ENCODE data around the gene FAM180A.

FAM180A gene

DNA sequence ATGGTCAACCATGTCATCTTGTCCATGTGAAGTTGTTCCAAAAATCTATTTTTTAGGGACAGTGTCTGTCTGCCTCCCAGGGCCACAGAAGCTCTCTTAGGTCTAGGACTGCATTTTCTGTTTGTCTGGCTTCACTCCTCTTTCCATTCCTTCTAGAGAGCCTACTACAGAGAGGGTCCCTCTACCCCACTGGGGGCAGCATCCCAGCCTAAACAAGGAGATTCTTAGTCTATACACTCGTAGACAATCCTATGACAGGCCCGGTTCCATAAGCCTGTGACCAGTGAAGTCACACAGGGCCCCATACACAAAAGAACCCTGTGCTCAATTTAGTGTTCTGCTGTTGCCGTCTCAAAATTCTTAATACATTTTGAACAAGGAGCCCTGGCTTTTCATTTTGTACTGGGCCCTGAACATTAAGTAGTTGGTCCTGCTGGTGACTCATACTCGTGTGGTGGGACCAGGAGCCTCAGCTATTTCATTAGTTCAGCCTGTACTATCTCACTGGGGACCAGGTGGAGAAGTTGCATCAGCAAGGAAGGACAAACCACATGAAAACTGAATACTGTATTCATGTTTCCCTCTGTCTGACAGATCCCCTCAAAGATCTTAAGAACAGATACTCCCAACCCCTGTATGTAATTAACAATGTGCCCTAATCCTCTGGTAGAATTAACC is 23.5 kb upstream of the FAM180A start:
- DNase-seq (ENCODE audit: low read depth in 2 of 2), result no peak

DNA sequence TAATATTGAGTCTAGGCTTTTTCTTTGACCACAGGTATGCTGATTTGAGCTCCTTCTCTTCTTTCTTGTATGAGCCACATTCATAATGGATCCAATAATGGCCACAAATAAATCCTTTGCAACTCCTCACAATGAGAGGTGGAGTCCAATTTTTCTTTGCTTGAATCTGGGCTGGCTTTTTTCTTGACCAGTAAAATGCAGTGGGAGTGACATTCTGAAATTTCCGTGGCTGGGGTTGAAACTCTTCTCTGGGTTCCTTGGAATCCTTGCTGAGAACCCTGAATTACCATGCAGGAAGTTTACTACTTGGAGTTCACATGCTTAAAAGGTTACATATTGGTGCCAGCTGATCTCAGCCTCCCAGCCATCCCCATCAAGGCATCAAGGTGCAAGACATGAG is 22.4 kb upstream of the FAM180A start:
- no peak for DNase-seq (ENCODE audit: low read depth in 2 of 2)

DNA sequence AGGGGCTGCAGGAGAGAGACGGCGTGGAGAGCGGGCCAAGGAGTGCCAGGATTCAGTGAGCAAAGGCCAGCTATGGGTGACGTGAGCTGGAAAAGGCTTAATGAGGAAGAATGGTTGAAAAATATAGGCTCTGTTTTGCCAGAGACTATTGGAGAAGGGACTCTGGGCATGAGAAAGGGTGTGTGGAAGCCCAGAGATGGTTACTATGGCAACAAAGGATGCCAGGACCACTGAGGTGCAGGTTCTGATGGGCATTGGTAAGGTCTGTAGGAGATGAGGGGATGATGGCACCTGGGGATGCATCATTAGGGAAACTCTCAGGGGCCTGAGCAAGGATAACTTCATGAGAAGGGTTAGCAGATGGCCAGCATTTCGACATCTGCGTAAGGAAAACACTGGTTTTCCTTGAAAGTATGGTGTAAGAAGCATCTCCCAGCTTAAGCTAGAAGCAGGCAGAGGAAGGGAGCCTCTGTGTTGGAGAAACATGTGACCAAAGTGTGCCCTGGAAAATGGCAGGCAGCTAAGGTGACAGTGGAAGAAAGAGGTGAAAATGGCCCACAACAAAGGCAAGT is 21.6 kb upstream of the FAM180A start:
- DNase-seq (ENCODE audit: low read depth in 2 of 2), result no peak

DNA sequence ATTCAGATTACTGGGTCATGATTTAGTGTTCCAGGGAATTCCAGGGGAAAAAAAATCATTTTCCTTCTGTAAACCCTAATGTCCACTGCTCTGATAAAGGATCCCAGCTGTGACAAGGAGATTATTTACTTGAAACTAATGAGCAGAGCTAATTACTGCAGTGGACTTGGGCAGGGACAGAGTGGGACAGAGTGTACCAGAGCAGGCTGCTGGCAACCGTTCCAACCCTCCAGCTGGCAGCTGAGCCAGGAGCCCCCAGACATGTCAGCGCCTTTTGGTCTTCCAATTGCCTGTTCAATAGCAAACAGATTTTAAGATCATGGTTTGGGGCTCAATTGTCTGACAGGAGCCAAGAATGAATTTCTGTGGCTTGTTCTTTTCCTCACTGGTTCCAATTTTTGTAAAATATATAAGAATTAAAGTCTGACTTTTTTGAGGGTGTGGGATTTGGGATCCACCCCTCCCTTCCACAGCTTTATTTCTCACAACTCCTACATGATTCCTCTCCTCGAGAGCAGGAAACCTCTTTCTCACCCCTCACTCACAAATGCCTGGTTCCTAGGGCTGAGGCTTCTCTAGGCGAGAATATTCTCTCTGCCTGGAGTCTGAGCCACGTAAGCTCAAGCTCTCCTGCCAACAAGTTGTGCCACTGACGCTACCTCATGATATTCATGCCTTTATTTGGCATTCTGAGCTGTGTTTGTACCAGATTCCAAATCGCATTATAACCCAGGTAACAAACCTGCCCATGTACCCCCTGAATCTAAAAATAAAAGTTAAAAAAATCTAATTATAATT is 20.6 kb upstream of the FAM180A start:
- DNase-seq (ENCODE audit: low read depth in 2 of 2), result no peak

DNA sequence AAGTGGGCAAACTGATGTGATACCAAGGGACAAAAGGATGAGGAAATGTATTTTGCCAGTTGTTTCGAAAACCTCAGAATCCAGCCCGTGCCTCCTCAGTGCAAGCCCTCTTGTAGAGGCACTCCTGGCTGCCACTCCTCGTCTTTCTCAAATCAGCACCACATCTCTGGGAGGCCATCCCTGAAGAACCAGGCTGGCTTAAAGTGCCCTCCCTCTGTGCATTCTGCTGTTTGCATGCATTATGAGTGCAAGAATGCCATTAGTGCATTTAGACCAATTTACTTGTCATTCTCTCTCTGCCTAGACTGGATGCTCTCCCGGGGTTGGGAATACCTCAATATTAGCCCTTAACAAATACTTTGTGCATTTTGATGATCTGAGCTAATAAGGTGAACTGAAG is 19.9 kb upstream of the FAM180A start:
- DNase-seq (ENCODE audit: low read depth in 2 of 2), result no peak

DNA sequence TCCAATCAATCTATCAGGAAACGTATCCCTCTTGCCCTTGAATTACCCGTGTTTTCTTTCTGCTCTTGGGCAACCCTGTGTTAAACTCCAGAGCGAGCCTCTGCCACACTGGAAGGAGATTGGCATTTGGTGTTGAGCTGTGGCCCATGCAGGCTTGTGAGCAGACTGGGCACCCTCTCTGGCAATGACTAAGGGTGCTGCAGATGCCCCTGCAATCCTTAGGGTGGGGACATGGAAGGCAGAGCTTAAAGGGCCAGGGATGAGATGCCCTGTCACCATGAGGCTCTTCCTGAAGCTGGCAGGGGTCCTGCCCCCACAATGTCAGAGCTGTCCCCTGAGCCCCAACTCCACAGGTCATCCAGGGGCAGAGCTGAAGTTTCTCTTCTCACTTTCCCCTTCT is 19.5 kb upstream of the FAM180A start:
- no peak for DNase-seq (ENCODE audit: low read depth in 2 of 2)

DNA sequence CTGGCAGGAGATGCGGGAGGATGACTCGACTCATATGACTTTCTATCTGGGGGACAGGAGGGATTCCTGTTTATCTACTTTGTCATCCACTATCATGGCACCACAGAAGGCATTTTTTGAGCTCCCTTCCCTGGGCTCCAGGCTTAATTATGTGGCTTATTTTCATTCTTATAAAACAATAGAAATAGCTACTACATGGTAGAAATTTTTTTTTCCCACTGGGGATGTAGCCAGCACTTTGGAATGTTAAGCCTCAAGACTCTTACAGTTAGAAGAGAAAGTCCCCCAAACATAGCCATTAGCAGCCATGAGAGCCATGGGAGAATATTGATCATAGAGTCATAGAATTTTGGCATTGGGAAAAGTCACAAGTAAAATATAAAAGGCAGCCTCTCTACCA is 14.6 kb upstream of the FAM180A start:
- DNase-seq (ENCODE audit: low read depth in 2 of 2), result no peak

DNA sequence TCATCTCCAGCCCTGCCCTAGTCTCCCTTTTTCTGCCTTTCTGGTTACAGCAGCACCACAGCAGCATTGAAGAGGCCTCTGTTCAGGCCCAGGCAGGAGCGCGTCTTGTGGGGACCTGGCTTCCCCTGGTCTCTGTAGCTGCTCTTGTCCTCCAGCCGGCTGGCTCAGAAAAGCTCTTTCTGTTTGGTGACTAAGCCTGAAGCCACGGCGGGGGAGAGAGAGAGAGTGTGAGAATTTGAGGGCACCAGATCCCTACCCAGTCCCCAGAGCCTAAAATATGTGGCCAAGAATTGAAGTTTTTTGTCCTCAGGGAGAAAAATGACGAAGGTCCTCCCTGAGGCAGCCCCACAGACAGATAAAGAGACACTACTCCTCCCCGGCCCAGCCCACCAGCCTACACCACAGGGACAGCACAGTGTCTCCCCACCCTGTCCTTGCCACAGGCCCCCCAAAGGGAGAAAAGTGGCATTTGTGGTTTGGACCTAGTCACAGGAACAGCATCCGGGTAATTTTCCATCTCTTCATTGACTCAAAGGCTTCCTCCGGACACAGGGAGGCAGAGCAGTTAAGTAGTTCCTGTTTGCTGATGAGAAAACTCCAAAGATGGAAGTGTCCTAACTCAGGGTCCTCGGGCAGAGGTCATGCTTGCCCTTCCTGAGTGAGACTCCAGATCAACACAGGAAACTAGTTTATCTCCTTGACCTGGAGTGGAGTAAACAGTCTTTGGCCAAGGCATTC is 13.3 kb upstream of the FAM180A start:
- no peak for DNase-seq (ENCODE audit: low read depth in 2 of 2)

DNA sequence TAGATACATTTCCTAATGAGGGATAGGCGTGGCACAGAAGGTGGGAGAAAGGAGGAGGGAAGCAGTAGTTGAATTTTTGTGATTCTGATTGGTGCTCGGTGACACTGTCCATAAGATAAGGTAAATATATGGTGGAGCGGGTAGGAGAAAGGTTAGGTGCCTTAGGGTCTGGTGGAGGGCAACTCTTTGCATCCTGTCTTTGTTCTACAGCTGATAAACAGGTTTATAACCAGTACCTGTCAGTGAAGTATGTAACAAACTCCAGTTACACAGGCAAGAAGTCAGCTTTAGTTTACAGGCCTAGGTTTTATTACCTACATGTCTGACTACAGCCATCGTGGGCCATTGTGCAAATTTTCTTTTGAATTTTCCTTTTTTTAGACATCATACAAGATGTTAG is 10.9 kb upstream of the FAM180A start:
- no peak for DNase-seq (ENCODE audit: low read depth in 2 of 2)

DNA sequence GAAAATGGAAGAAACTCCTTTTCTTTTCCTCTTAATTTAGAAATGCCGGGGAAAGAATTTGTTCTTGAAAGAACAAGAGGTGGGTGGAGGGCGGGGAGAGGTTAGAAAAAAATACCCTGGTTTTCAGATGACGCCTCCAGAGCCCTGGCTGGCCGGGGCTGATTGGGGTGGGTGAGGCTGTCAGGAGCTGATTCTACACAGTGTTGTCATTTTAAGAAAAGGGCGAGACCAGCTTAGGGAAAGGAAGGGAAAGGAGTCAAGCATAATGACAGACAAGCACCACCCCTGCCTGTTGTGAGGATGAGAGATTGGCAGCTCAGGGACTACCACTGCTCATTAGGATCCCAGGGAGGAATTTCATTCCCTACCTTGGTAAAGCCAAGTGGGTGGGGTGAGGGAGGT is 9.9 kb upstream of the FAM180A start:
- DNase-seq (ENCODE audit: low read depth in 2 of 2), result no peak

DNA sequence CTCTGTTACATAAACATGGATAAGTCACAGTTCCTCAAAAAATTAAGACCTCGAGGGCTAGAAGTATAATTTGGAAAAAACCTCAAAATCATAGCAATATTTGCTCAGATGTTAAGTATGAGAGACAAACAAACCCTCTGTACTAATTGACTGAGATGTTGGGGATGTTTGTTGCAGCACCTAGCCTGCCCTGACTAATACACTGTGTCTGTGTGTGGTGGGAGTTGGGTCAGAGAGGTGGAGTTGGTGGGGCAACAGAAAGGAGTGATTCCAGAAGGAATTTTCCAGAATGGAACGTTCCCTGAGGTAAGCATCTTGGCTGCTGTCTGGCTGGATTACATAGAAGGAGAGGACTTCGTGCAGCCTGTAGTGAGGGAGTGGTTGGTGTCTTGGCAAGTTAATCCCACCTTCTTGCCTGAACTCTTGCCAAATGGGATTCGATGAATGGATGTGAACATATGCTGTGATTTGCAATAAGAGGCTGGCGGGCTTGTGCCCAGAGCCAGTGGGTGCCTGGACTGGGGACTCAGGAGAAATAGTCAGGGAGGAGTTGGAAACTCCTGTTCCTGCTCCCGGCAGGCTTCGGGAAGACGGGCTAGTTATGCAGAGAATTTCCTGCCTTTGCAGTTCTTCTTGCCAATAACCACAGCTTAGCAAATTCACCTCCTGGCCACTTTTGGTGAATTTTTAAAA is 9.3 kb upstream of the FAM180A start:
- no peak for DNase-seq (ENCODE audit: low read depth in 2 of 2)

DNA sequence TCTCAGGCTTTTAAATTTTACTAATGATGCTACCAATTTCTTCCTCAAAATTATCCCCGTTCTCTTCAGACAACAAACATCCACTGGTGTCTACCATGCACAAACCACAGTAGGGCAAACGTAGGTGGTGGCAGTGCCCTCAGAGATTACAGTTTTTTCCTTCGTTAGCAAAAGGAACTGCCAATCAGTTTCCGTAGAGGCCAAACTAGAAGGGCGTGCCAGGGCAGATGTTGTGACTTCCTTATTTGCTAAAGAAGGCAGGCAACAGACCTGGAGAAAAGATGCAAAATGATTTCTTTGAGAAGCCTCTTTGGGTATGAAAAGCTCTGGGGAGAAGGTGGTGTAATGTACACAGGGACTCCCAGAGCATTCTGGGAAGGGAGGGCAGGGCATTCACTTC is 7.6 kb upstream of the FAM180A start:
- no peak for DNase-seq (ENCODE audit: low read depth in 2 of 2)

DNA sequence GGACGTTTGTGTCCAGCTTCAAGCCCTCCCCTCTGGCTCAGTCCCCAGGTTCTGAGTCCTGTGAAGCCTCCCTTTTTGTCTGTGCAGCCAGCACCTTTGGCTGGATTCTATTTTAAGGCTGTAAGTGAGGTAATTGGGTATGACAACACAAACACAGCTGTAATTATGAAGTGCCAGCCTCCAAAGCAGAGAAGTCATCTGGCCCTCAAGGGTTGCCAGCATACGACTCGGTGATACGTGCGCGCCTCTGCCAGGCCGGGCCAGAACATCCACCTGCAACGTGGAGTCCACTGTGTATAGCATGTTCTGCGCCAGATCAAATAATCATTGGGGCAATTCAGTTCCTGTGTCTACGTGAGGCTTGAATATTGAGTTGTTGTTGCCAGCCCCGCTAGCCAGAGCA is 6.7 kb upstream of the FAM180A start:
- DNase-seq (ENCODE audit: low read depth in 2 of 2), result no peak

DNA sequence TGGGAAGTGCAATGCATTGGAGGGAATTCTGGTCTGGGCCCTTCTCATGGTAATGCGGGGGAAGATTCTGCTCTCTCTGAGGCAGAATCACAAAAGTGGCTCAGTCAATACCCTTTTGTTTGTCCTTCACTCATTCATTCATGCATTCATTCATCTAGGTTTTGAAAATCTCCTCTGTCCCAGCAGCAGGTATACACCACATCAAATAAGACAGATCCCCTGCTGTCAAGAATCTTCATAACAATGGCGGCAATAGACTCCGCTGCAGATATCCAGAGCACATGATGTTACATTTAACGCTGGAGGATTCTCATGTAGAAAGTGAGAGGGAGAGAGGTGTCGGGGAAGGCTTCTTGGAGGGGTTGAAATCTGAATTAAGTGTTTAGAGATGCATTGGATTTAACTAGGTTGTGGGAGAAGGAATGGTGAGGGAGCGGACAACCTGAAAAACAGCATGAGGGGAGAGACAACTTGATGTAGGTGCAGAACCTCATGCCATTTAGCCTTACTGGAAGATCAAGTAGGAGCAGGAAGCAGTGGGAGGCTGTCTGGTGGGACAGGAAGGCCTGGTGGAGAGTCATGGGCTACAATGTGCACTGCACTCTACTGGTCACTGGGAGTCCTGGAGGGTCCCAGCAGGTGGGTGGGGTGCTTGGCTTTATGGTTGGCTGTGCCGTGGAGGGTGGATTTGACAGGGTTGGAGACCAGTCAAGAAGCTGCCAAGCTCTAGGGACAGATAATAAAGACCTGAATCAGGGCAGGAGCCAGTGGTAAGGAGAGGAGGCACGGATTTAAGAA is 5.2 kb upstream of the FAM180A start:
- DNase-seq (ENCODE audit: low read depth in 2 of 2), result no peak

DNA sequence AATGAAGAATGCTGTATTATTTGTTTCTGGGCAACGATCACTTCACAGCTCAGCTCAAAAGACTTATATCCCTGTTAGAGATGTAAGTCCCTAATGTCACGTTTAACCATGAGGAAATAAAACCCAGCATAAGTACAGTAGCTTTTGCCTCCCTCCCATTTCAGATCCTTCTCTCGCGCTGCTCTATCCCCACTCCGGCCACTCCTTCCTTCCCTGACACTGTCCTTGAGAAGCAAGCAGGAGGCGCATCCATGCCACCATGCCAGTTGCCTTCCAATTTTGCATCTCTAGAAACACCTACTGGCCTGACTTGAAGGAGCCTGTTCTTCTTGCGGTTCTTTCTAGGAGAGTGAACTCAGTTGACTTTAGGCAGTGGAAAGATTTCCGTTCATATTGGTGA is 1.2 kb downstream of the FAM180A start:
- DNase-seq (ENCODE audit: low read depth in 2 of 2), result no peak

DNA sequence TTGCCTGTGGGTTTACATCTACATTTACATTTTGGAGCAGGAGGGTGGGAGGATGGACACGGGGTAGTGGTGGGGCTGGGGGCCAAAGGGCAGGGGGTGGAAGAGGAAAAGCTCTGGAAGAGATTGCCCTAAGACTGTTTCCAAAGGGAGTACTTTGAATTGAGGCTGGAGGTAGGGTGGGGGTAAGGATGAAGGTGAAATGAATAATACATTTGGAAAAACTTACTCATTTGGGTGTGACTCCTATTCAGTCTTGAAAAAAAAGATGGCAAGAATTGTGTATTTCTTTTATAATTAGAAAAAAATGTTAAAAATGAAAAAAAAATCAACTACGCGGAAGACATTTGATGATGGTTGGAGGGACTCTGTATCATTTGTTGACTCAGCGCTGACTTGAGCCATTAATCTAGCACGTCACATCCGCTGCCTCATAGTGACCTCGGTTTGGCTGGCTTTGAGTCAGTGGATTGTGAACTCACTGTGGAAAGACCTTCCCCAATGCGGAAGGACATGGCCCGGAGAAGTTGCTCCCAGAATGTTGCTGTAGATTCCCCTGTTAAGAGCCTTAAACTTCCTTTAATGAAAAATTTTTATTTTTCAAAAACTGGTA is 2.8 kb downstream of the FAM180A start:
- no peak for DNase-seq (ENCODE audit: low read depth in 2 of 2)

DNA sequence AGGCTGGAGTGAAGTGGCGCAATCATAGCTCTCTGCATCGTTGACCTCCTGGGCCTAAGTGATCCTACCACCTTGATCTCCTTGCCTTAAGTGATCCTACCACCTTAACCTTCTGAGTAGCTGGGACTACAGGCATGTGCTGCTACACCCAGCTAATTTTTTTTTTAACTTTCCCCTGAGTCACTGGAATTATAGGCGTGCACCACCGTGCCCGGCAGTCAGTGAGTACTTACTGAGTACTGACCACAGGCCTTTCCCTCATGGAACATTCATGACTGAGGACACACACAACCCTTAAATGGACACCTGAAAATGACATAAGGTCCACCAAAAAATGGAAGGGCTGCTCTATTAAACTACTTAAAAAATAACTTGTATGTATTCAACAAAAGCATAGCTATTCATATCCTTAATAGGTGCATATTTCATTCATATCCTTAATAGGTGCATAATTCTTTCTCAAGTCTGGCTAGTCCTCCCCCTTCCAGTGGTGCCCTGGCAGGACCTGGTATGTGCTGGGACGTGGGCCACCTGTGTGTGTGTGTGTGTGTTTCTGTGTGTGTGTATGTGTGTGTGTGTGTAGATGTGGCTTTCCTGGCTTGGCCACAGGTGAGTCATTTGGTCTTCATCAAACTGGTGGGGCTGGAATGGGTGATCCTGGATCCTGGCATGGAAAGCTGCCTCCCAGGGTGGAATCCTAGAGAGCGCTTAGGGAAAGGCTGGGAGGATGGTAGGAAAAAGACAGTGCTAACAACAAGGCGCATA is 3.5 kb downstream of the FAM180A start:
- DNase-seq (ENCODE audit: low read depth in 2 of 2), result no peak

DNA sequence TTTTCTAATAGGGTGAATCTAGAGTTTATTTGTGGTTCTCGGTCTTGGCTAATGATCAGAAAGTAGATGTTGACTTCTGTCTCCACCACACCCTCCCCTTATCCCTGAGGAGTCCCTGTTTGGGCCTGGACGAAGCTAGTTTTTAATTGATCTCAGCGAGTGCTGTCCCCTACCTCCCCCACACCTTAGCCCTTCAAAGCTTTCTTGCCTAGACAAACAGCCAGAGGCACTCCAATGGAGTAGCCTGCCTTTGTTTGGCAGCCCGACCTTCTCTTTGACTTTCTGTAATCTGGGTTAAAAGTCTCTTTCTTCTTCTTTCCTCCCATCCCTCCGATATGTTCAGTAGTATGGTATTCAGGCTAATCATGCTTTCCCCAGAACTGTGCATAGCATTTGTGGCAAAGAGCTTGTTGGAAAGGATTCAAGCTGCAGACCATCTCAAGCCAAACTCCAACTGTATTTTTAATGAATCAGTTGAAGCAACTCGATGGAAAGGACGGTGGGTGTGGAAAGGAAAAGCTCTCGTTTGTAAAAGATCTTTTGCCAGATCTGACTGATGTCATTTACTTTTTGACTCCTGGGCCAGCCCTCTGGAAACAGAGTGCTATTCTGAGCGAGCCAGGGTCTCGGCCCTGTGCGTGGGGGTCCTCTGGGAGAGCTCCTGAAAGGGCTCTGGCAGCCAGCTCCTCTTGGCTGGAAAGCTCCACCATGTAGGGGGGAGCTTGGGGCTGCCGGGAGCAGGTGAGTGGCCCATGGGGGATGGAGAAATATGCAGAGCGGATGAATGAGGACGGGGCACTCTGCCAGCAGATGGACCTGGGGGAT is 4.5 kb downstream of the FAM180A start:
- DNase-seq (ENCODE audit: low read depth in 2 of 2), result no peak

DNA sequence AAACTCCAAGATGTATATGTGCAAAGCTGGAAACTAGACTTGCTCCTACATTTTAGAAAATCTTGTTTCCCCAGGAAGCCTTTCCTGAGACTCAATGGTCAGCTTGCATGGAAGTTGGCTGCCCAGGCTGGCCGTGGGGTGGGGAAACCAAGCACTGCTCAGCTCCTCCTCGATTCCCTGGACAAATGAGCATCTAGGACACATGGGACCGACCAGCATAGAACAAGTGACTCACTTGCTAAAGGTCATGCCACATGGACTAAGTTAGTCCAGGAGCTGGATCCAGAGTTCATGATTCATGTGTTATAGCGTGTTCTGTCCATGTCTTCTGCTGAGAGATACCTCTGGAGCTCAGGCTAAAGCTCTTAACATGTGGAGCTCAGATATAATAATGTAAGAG is 6.2 kb downstream of the FAM180A start:
- DNase-seq (ENCODE audit: low read depth in 2 of 2), result no peak

Measured in stimulated activated CD8-positive, alpha-beta memory T cell treated with anti-CD3 and anti-CD28 coated beads, Interleukin-15, amount 100 ng/mL, for 48 hours (primary cell).